ENCODE measurements around the gene XXYLT1.

Gene XXYLT1

GRCh38 chr3:195164573-195165264 is 106.2 kb downstream of the XXYLT1 start:
- DNase-seq: no peak

DNA sequence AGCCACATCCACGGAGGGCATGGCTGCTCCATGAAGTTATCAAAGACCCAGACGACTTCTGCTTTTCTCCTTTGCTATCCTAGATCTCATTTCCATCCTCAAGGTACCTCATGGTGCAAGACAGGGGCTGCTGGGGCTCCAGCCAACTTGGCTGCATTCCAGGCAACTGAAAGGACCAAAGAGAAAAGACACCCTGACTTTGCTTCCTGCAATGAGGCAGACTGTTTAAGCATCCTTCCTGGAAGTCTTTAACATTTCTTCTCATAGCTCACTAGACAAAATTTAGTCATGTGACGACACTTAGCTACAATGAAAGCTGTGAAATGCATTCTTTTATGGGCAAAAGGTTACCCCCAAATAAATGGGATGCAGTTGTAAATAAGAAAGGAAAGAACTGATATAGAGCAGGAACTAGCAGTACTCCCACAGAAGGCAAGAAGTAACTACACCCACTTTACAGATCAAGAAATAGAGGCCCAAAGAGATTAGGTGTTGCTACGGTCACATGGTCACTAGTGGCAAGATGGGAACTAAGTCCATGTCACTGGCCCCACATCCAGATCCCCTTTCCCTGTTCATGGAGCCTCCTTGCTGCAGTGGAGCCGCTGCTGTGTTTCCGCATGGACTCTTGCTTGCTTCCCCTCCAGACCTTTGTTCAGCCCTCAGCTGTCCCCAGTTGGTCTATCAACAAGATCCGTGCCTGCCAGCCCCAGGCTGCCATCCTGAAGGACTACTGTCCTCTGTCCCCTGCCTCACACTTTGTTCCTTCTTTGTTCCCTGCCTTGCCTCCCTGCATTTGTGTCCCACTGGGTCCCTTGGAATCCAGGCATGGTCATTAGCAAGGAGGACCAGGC is 107.0 kb downstream of the XXYLT1 start:
- no peak for DNase-seq

GRCh38 chr3:195162816-195163215 is 108.1 kb downstream of the XXYLT1 start:
- DNase-seq: no peak

GRCh38 chr3:195162033-195162669 is 108.8 kb downstream of the XXYLT1 start:
- DNase-seq: no peak

GRCh38 chr3:195160908-195161434 is 110.0 kb downstream of the XXYLT1 start:
- no peak for DNase-seq

- DNase-seq: no peak
These were observed 110.6 kb downstream of the XXYLT1 start for GRCh38 chr3:195160257-195160898.

DNA sequence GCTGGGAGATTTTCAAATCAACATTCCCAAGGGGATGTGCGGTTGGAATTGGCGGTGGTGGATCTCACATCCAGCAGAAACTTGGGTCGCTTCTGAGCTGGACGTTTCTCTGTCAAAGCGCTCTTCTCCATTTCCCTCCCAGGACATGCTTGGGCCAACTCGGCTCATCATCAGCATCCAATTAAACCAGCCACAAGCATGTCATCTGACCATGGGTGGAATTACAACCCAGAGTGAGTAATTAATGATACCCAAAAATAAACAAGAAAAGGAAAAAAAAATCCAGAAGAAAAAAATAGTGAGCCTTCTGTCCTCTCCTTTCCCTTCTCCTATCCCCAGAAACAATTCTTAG is 111.2 kb downstream of the XXYLT1 start:
- DNase-seq: no peak

- DNase-seq: no peak
These were observed 111.7 kb downstream of the XXYLT1 start for GRCh38 chr3:195159117-195159813.

DNA sequence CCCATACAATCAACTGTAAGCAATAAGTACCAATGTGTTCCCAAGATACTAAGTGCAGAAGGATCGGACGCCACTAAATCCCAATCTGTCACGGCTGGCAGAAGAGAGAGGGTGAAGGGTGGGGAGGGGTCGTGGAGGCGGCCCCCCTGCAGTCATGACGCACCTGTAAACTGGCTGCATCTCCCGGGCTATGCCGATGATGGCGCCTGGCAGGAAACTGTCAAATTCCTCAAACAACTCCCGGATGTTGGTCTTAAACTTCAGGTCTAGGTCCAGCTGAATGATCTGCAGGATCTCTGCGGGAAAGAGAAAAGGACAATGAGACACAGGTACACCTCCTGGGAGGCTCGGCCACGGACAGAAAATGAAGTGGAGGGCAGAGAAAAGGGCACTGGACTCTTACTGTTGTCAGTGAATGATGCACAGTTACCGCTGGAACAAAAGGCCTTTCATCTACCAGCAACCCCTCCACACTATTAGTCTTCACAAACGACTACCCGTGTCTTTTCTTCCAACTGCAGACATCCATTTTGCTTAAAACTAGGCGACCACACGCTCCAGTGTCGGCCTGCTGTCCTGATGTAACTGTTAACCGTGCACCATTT is 114.6 kb downstream of the XXYLT1 start:
- no peak for DNase-seq

GRCh38 chr3:195155570-195156241 is 115.3 kb downstream of the XXYLT1 start:
- no peak for DNase-seq

DNA sequence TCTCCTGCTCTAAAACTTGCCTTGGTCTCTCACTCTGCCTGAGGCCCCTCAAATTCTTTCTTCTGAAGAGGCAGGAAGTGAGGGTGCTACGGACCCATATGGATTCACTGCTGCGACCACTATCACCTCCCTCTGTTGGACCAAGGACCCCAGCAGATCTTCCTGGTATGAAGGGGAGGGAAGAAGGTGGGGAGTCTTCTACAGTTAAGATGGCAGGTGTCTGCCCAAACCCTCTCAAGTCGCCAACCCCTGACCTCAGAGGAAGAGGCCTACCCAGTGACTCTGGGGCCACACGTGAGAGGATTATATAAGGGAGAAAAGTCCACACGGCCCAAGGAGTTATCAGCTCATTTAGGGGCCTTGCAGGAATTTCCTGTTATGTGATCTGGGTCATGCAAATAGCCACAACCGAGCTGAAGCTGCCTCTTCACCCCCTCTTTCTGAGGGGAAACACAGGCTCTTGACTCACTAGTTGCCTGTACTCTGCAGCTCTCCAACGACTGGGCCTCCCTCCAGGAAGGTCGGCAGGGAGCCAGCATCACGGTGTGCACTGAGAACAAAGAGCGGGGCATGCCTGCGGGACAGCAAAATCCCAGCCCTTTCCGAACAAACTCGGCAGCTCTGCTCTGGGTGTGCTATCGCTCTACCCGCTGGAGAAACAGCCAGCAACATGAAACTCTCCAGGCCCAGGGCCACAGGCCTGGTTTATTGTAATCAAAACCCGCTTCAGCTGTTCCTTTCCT is 116.0 kb downstream of the XXYLT1 start:
- peak; percentile 50 for DNase-seq

DNA sequence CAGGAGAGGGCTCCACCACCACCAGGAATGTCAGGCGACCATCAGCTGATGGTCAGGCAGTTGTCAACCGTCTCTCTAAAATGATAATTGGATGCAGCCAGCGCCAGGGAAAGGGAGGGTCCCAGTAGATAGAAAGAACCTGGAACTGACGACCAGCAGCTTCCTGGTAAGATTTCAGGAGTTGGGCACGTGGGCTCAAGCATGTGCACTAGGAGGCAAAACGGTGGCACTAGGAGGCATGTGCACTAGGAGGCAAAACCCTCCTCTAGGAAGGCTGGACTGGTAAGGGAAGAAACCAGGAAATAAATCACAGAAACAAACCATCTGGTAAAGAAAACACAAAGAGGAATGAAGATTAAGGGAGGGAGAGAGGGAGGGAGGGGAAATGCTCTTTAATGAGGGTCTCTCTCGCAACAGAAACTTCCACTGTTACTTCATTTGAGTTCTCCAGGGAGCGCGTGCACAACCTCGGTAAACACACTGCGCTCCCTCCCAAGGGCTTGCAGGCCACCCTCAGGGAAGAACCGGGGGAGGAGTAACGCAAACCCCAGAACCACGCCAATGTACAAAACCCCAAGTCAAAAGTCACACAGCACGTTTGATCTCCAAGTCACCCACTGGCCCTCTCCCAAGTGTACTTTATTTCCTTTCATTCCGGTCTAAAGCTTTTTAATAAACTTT is 116.7 kb downstream of the XXYLT1 start:
- DNase-seq: no peak

GRCh38 chr3:195153653-195154052 is 117.3 kb downstream of the XXYLT1 start:
- DNase-seq: no peak

- peak; percentile 81 for DNase-seq
These were observed 117.8 kb downstream of the XXYLT1 start for GRCh38 chr3:195153130-195153529.

DNA sequence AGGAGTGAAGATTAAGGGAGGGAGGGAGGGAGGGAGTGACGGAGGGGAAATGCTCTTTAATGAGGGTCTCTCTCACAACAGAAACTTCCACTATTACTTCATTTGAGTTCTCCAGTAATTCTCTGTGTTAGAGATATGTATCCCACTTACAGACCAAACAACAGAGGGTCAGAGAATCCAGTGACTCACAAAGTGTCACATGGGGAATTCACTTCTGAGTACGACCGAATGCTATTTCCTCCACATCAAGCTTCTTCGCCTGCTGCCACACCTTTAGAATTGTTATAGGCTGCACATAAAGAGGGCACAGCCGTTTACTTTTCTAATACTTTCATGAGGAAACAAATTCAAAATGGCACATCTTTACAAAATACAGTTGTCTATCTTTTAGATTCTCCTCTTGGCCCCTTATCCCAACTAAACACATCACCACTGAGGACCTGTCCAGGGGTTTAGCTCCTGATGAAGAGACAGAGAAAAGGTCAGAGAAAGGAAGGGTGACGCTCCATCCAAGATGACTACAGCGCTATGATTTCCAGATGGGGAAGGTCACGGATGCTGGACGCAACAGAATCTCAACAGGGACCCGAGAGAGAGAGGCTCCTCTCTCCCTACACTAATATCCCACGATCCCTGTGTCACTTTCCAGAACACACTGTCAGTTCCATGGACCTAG is 119.0 kb downstream of the XXYLT1 start:
- DNase-seq: no peak

- no peak for DNase-seq
These were observed 119.6 kb downstream of the XXYLT1 start for GRCh38 chr3:195151402-195151801.

DNA sequence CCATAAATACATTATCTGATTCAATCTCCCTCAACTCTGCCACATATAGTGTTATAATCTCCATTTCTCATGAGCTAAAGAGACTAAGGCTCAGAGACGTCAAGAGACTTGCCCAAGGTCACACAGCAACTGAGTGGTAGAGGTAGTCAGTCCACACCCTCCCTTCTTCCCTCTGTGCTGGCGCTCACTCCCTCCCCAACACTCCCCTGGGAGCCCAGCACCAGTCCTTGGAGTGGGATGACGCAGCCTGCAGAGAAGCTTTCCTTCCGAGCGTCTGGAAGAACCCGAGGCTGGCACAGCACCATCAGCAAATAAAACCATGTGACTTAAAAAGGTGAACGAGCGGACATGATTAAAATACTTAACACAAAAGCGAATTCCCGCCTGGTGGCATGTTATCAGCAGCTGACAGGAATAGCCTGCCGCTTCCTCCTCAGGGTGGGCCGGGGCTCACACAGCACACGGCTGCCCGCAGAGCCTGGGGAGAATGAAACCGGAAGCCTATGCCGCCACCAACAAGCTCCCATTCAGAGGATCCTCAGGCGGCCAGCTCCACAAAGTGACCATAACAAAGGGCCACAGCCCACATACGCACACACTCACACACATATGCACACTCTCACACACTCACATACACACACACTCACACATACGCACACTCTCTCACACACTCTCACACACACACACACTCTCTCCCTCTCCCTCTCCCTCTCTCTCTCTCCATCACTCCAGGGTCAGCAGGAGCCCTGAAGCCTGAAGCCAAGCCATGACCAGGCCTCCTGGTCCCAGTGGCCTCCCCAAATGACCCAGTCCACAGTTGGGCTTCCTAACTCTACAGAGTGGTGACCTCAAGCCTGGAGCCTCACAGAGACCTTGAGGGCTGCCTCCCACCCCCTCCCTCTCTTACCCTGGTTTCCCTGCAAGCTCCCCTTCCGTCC is 120.5 kb downstream of the XXYLT1 start:
- DNase-seq: peak; percentile 86

- DNase-seq: no peak
These were observed 121.5 kb downstream of the XXYLT1 start for GRCh38 chr3:195149292-195150030.
